ENCODE data around the gene ACTR1A. TPM values are rescaled to one million over a fixed set of nuclear protein-coding genes. Genes with fewer than 3 reads are reported as not detected.

The ACTR1A gene
- total RNA-seq, 2 donors from 2014 or later: 91.6 to 114 TPM

- Histone ChIP-seq H3K4me3 (ENCODE audit: low read length) (no peak overlapping the region), H3K4me1 (ENCODE audit: control insufficient read depth, insufficient read depth, low read length) (peaks cover 4% of the 10 kb centered on the region), H3K27ac (ENCODE audit: low read depth, low read length) (no peak overlapping the region), H3K36me3 (ENCODE audit: control insufficient read depth, insufficient read depth, low read length) (peaks cover 43% of the 10 kb centered on the region), H3K27me3 (ENCODE audit: control insufficient read depth, insufficient read depth, low read length, poor library complexity, severe bottlenecking) (no peaks in the 10 kb centered on the region), H3K9me3 (ENCODE audit: control insufficient read depth, low read length) (no peaks in the 10 kb centered on the region), H3K9ac (ENCODE audit: extremely low read depth, low read length, poor library complexity, severe bottlenecking) (no peak overlapping the region)
- H3K27ac Mint-ChIP-seq: no peak overlapping the region
- H3K4me3 Mint-ChIP-seq: no peak overlapping the region
- peaks cover 42% of the 10 kb centered on the region for H3K36me3 Mint-ChIP-seq (ENCODE audit: low read depth)
- peaks cover 22% of the 10 kb centered on the region for H3K4me1 Mint-ChIP-seq
- 86 to 87% methylated on average over 4 to 6 of the region's 6 CpGs for WGBS, 2 experiments (ENCODE audit: insufficient coverage in 1 of 2, insufficient read length in 1 of 2)
- DNase-seq: no peak
- H3K9me3 Mint-ChIP-seq: no peaks in the 10 kb centered on the region
- no peak for TF ChIP-seq CTCF (conservative IDR thresholded peaks at IDR 0.05)
- no peaks in the 10 kb centered on the region for H3K27me3 Mint-ChIP-seq (ENCODE audit: insufficient read depth)
Measured at GRCh38 chr10:102511583-102512274, 9.2 kb upstream of the ACTR1A start.

- H3K27ac Mint-ChIP-seq: no peak overlapping the region
- 48 to 50% methylated on average over 2 of the region's 2 CpGs for WGBS, 2 experiments (ENCODE audit: insufficient coverage in 1 of 2, insufficient read length in 1 of 2)
Measured at GRCh38 chr10:102509387-102509786, 6.9 kb upstream of the ACTR1A start.

GRCh38 chr10:102508506-102508905 is 6.0 kb upstream of the ACTR1A start:
- Histone ChIP-seq H3K9ac (ENCODE audit: extremely low read depth, low read length, poor library complexity, severe bottlenecking) (no peak overlapping the region), H3K4me1 (ENCODE audit: control insufficient read depth, insufficient read depth, low read length) (peaks cover 12% of the 10 kb centered on the region), H3K4me3 (ENCODE audit: low read length) (no peak overlapping the region), H3K36me3 (ENCODE audit: control insufficient read depth, insufficient read depth, low read length) (peaks cover 31% of the 10 kb centered on the region), H3K27ac (ENCODE audit: low read depth, low read length) (no peak overlapping the region), H3K27me3 (ENCODE audit: control insufficient read depth, insufficient read depth, low read length, poor library complexity, severe bottlenecking) (no peaks in the 10 kb centered on the region), H3K9me3 (ENCODE audit: control insufficient read depth, low read length) (no peaks in the 10 kb centered on the region)
- DNase-seq: no peak
- TF ChIP-seq CTCF (conservative IDR thresholded peaks at IDR 0.05): no peak
- Mint-ChIP-seq H3K27me3 (ENCODE audit: insufficient read depth) (peaks cover 12% of the 10 kb centered on the region), H3K4me1 (peaks cover 36% of the 10 kb centered on the region), H3K9me3 (no peaks in the 10 kb centered on the region), H3K36me3 (ENCODE audit: low read depth) (peaks cover 33% of the 10 kb centered on the region), H3K27ac (no peak overlapping the region), H3K4me3 (no peak overlapping the region)
- WGBS, 2 experiments (ENCODE audit: insufficient coverage in 1 of 2, insufficient read length in 1 of 2): 100% methylated on average over 1 of the region's 1 CpG

More at GRCh38 chr10:102509387-102509786, 6.9 kb upstream of the ACTR1A start:
- Mint-ChIP-seq H3K4me3 (no peak overlapping the region), H3K4me1 (peaks cover 36% of the 10 kb centered on the region), H3K9me3 (no peaks in the 10 kb centered on the region), H3K27me3 (ENCODE audit: insufficient read depth) (peaks cover 12% of the 10 kb centered on the region), H3K36me3 (ENCODE audit: low read depth) (peaks cover 37% of the 10 kb centered on the region)
- no peak overlapping the region for H3K9ac ChIP-seq (ENCODE audit: extremely low read depth, low read length, poor library complexity, severe bottlenecking)
- H3K9me3 ChIP-seq (ENCODE audit: control insufficient read depth, low read length): no peaks in the 10 kb centered on the region
- no peak for DNase-seq
- H3K4me1 ChIP-seq (ENCODE audit: control insufficient read depth, insufficient read depth, low read length): peaks cover 12% of the 10 kb centered on the region
- H3K4me3 ChIP-seq (ENCODE audit: low read length): no peak overlapping the region
- H3K27me3 ChIP-seq (ENCODE audit: control insufficient read depth, insufficient read depth, low read length, poor library complexity, severe bottlenecking): no peaks in the 10 kb centered on the region
- no peak overlapping the region for H3K27ac ChIP-seq (ENCODE audit: low read depth, low read length)
- H3K36me3 ChIP-seq (ENCODE audit: control insufficient read depth, insufficient read depth, low read length): peaks cover 40% of the 10 kb centered on the region
- TF ChIP-seq CTCF (conservative IDR thresholded peaks at IDR 0.05): no peak

Measured in endodermal cell (in vitro differentiated cells).